Endothelial cell of umbilical vein (primary cell): ENCODE measurements around the gene LRRK1. TPM values are rescaled to one million over a fixed set of nuclear protein-coding genes. Genes with fewer than 3 reads are reported as not detected.

Source experiments
- BruUV-seq: library from RNA; stranded (reverse); fragments of 400-500 nt; replicated peaks from 2 replicates; lab custom pipeline; 2021; lab: Mats Ljungman, UMichigan
- CTCF ChIA-PET: fragments of 300-600, 350-600 bp; sonication (Branson Sonifier 250); formaldehyde crosslinking; loops from one replicate; lab custom pipeline; 2021; ENCODE audit warnings: antibody characterized with exemption, inconsistent platforms; lab: Charles Lee
- POLR2A ChIA-PET: fragments of 300-600, 350-600 bp; sonication (Branson Sonifier 250); formaldehyde crosslinking; loops from one replicate; lab custom pipeline; 2021; ENCODE audit warnings: antibody characterized with exemption, inconsistent platforms; lab: Charles Lee
- DNase-seq: peaks from one replicate; pipeline ENCODE4 v3.0.0-alpha.2; 2011; ENCODE audit warnings: low read depth, low spot score
- FAIRE-seq: peaks from 2 replicates; lab custom pipeline; 2011; peaks lifted over from hg19 to GRCh38; lab: Jason Lieb, UNC
- H2AFZ ChIP-seq: 2 replicates; pipeline ENCODE4 v1.6.0; 2012; ENCODE audit warnings: low read depth, low read length, control low read depth, inconsistent platforms
- H3K27ac ChIP-seq: 2 replicates; pipeline ENCODE4 v1.5.1; 2011; ENCODE audit warnings: low read depth, mild to moderate bottlenecking, control low read depth, low read length, moderate library complexity; ENCODE audit not compliant: insufficient read depth
- H3K27me3 ChIP-seq, 2 experiments: 2 replicates each; pipeline versions ENCODE4 v1.6.0 to v1.6.1; 2011; ENCODE audit warnings: low read length in 2 of 2, mixed read lengths in 1 of 2; ENCODE audit not compliant: control insufficient read depth in 2 of 2, insufficient read depth in 2 of 2
- H3K36me3 ChIP-seq, 2 experiments: 2 replicates in 1 of 2; 3 replicates in 1 of 2; pipeline ENCODE4 v1.5.1; 2011; ENCODE audit warnings: low read length in 2 of 2, mild to moderate bottlenecking in 1 of 2, moderate library complexity in 1 of 2; ENCODE audit not compliant: control insufficient read depth in 2 of 2, insufficient read depth in 2 of 2; ENCODE audit errors: extremely low read depth in 1 of 2
- H3K4me1 ChIP-seq: 3 replicates; pipeline ENCODE4 v1.5.1; 2011; ENCODE audit warnings: mild to moderate bottlenecking, low read length; ENCODE audit not compliant: control insufficient read depth, insufficient read depth; ENCODE audit errors: extremely low read depth
- H3K4me2 ChIP-seq: 2 replicates; pipeline ENCODE4 v1.6.1; 2011; ENCODE audit warnings: low read length, control low read depth, mixed read lengths; ENCODE audit not compliant: insufficient read depth
- H3K4me3 ChIP-seq, 3 experiments: fragments of 200-600 bp in 1 of 3; sonication (generic), shearing (Covaris generic) in 1 of 3; replicated peaks in 1 of 3; 2 replicates each; pipeline ENCODE4 v1.5.1; 2011 to 2016; ENCODE audit warnings: control low read depth in 3 of 3, low read length in 3 of 3, mild to moderate bottlenecking in 2 of 3, inconsistent platforms in 1 of 3, low read depth in 1 of 3, moderate library complexity in 1 of 3; ENCODE audit not compliant: insufficient read depth in 1 of 3
- H3K79me2 ChIP-seq: 2 replicates; pipeline ENCODE4 v1.6.0; 2012; ENCODE audit warnings: low read length, inconsistent platforms; ENCODE audit not compliant: control insufficient read depth, insufficient read depth
- H3K9ac ChIP-seq: replicated peaks from 2 replicates; pipeline ENCODE3; 2011; ENCODE audit warnings: low read length, control low read depth; ENCODE audit not compliant: insufficient read depth; ENCODE audit errors: extremely low read depth
- H3K9me1 ChIP-seq: replicated peaks from 3 replicates; pipeline ENCODE4 v1.6.0; 2011; ENCODE audit warnings: mild to moderate bottlenecking, low read length; ENCODE audit not compliant: control insufficient read depth, insufficient read depth; ENCODE audit errors: extremely low read depth
- H3K9me3 ChIP-seq: replicated peaks from 2 replicates; pipeline ENCODE4 v1.5.1; 2012; ENCODE audit warnings: low read length, inconsistent platforms; ENCODE audit not compliant: control insufficient read depth, insufficient read depth
- H4K20me1 ChIP-seq: replicated peaks from 2 replicates; pipeline ENCODE3; 2011; ENCODE audit warnings: mild to moderate bottlenecking, low read length; ENCODE audit not compliant: control insufficient read depth, insufficient read depth; ENCODE audit errors: extremely low read depth
- EZH2 ChIP-seq: IDR thresholded peaks from 2 replicates; pipeline ENCODE4 v1.6.1; 2012; ENCODE audit warnings: borderline replicate concordance, low read depth, mild to moderate bottlenecking, moderate library complexity, low read length, inconsistent platforms; ENCODE audit not compliant: severe bottlenecking
- FOS ChIP-seq: IDR thresholded peaks from 2 replicates; pipeline ENCODE4 v1.6.1; 2011; ENCODE audit warnings: mild to moderate bottlenecking, low read length, moderate library complexity, borderline replicate concordance; ENCODE audit not compliant: insufficient read depth
- GATA2 ChIP-seq: IDR thresholded peaks from 2 replicates; pipeline ENCODE4 v1.7.0; 2011; ENCODE audit warnings: low read depth, mild to moderate bottlenecking, moderate library complexity, mixed read lengths, low read length; ENCODE audit not compliant: insufficient read length, insufficient read depth
- JUN ChIP-seq: IDR thresholded peaks from 2 replicates; pipeline ENCODE4 v1.6.1; 2011; ENCODE audit warnings: borderline replicate concordance, low read depth; ENCODE audit not compliant: insufficient read length, insufficient read depth
- MYC ChIP-seq: IDR thresholded peaks from one replicate; pipeline ENCODE4 v1.6.1; 2011; ENCODE audit warnings: mild to moderate bottlenecking, low read depth, low read length
- POLR2A ChIP-seq: IDR thresholded peaks from 2 replicates; pipeline ENCODE4 v1.6.1; 2012; ENCODE audit warnings: low read depth, mild to moderate bottlenecking, control low read depth, low read length
- POLR2AphosphoS5 ChIP-seq: IDR thresholded peaks from 2 replicates; pipeline ENCODE4 v1.6.1; 2012; ENCODE audit warnings: low read depth, mild to moderate bottlenecking, control low read depth, low read length, moderate library complexity; ENCODE audit not compliant: insufficient read depth
- dilution Hi-C: fragments of 300-500 bp; cut with MboI; formaldehyde crosslinking; loops from one replicate; pipeline ENCODE4 v1.15.0; 2019; ENCODE audit warnings: low sequenced_read_pairs; ENCODE audit not compliant: extremely low pct_ligation_motif_present
- intact Hi-C: fragments of 100-400 bp; cut with micrococcal nuclease; formaldehyde crosslinking; loops from one replicate; pipeline ENCODE4 v1.10.0; 2022
- polyA plus RNA-seq, 4 experiments: library from polyadenylated mRNA; depleted of rRNA in 3 of 4; stranded (reverse) in 3 of 4; unstranded in 1 of 4; fragments of >200 nt; gene quantifications; 2 replicates each; pipeline versions ENCODE4 v1.2.1 to v1.2.3, GENCODE V29; 2011 to 2012; ENCODE audit warnings: missing spikeins in 1 of 4
- total RNA-seq: library from RNA; stranded (reverse); gene quantifications from 2 replicates; pipeline ENCODE4 v1.2.3, GENCODE V29; 2021
- TF ChIP-seq, protein P1 (sequence below): IDR thresholded peaks from 2 replicates; pipeline ENCODE4 v1.6.1; 2011; ENCODE audit not compliant: insufficient read depth, insufficient read length
- TF ChIP-seq, protein P2 (sequence below), 2 donors: IDR thresholded peaks; 1 replicate in 1 of 2; 2 replicates in 1 of 2; pipeline ENCODE4 v1.5.1; 2011; ENCODE audit warnings: low read length in 2 of 2, mild to moderate bottlenecking in 2 of 2, moderate library complexity in 2 of 2, control low read depth in 1 of 2, inconsistent platforms in 1 of 2, low read depth in 1 of 2; ENCODE audit not compliant: insufficient read depth in 1 of 2; ENCODE audit errors: extremely low read depth in 1 of 2

LRRK1 gene
- total and polyA plus RNA-seq, 2 donors (not counting 3 experiments of a cell fraction or from before 2014, with no cell fraction given): 11.0 to 22.1 TPM

DNA sequence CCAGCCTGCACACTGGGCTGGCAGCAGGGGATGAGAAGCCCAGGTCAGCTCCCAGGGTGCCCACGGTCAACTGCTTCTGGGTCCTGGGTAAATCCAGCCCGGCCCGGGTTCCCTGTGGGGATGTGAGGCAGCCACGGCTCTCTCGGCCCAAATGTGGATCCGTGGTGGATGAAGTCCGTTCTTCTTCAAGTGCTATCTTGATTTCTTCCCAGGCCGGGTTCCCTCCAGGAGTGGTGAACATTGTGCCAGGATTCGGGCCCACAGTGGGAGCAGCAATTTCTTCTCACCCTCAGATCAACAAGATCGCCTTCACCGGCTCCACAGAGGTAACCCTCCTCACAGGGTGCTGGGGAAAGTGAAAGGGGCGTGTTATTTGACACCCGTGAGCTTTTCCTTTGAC, 23.4 kb upstream of the LRRK1 start:
- Histone ChIP-seq H3K4me2 (no peak overlapping the region), H3K4me1 (peaks cover 29% of the 10 kb centered on the region), H3K79me2 (no peaks in the 10 kb centered on the region), H4K20me1 (no peaks in the 10 kb centered on the region), H3K27ac (no peak overlapping the region), H3K9me1 (no peaks in the 10 kb centered on the region), H3K27me3 (no peaks in the 10 kb centered on the region), H3K9me3 (no peaks in the 10 kb centered on the region), H3K36me3 (no peaks in the 10 kb centered on the region), H3K4me3 (no peak overlapping the region), H3K9ac (no peak overlapping the region), H2AFZ (no peak overlapping the region)
- ChIA-PET POLR2A (no interaction called here), CTCF (interaction anchor here (0.9 kb wide), 1 partner anchor 23 kb away, joined by 4 read pairs; no protein-coding TSS in a partner anchor)
- FAIRE-seq (no peak), DNase-seq (no peak)
- dilution Hi-C loops (no loop called here), intact Hi-C loops (no loop called here)
- no TSS peak for BruUV-seq
- TF ChIP-seq, protein P1, sequence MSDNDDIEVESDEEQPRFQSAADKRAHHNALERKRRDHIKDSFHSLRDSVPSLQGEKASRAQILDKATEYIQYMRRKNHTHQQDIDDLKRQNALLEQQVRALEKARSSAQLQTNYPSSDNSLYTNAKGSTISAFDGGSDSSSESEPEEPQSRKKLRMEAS: no peak
- TF ChIP-seq EZH2: no peak
- TF ChIP-seq POLR2A: no peak
- no peak for TF ChIP-seq GATA2
- TF ChIP-seq JUN: no peak
- TF ChIP-seq, protein P2, sequence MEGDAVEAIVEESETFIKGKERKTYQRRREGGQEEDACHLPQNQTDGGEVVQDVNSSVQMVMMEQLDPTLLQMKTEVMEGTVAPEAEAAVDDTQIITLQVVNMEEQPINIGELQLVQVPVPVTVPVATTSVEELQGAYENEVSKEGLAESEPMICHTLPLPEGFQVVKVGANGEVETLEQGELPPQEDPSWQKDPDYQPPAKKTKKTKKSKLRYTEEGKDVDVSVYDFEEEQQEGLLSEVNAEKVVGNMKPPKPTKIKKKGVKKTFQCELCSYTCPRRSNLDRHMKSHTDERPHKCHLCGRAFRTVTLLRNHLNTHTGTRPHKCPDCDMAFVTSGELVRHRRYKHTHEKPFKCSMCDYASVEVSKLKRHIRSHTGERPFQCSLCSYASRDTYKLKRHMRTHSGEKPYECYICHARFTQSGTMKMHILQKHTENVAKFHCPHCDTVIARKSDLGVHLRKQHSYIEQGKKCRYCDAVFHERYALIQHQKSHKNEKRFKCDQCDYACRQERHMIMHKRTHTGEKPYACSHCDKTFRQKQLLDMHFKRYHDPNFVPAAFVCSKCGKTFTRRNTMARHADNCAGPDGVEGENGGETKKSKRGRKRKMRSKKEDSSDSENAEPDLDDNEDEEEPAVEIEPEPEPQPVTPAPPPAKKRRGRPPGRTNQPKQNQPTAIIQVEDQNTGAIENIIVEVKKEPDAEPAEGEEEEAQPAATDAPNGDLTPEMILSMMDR (IDR thresholded peaks at IDR 0.05; ENCODE audit: extremely low read depth in 1 of 2, insufficient read depth in 1 of 2, low read depth in 1 of 2, low read length in 2 of 2): no peak
- no peak for TF ChIP-seq POLR2AphosphoS5
- no peak for TF ChIP-seq MYC
- TF ChIP-seq FOS: no peak
